ENCODE results near the gene SP1.
"Not testable (repeated sequence)": the region's sequence is repeated elsewhere in the genome, so short reads cannot be mapped to it uniquely, and the experiment has no call there.

SP1 gene

DNA sequence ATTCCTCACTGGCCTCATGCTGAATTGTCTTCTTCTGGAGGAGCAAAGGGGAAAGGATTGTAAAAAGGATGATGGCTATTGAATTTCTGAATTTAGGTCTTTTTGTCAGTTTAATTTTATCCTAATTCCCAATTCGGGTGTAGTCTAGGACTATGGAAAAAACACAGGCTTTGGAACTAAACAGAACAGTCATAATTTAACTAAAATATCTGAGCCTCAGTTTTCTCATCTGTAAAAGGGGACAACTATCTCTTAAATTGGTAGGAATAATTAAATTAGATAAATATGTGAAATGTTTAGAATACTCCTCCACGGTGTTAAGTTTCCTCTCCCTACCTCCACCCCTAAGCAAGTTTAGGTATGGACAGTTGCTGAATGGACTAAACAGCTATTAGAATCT is 3.2 kb upstream of the SP1 start:
- H3K27me3 Mint-ChIP-seq, result no peaks in the 10 kb centered on the region
- no peak overlapping the region for H3K27ac Mint-ChIP-seq
- H3K9me3 Mint-ChIP-seq, result no peaks in the 10 kb centered on the region
- ATAC-seq (replicated peaks) (no peak), DNase-seq (no peak)
- peaks cover 14 to 17% of the 10 kb centered on the region in 2 donors for H3K4me1 Mint-ChIP-seq (ENCODE audit: low read depth in 2 of 2)
- no peak overlapping the region for H3K4me3 Mint-ChIP-seq
- peaks cover 15% of the 10 kb centered on the region for H3K36me3 Mint-ChIP-seq (ENCODE audit: insufficient read depth)

DNA sequence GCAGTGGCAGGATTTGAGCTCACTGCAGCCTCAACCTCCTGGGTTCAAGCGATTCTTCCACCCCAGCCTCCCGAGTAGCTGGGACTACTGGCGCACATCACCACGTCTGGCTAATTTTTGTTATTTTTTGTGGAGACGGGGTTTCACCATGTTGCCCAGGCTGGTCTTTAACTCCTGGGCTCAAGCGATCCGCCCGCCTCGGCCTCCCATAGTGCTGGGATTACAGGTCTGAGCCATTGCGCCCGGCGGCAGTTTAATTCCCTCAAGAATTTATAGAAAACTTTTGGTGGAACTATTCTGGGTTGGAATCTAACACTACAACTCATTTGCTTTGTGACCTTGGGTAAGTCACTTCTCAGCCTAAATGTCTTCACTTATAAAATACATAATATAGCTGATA is 1.8 kb upstream of the SP1 start:
- H3K27ac Mint-ChIP-seq, result no peak overlapping the region
- no peak for ATAC-seq (replicated peaks)
- DNase-seq, result no peak
- no peaks in the 10 kb centered on the region for H3K27me3 Mint-ChIP-seq
- no peak overlapping the region for H3K4me3 Mint-ChIP-seq
- peaks cover 22 to 27% of the 10 kb centered on the region in 2 donors for H3K4me1 Mint-ChIP-seq (ENCODE audit: low read depth in 2 of 2)
- H3K36me3 Mint-ChIP-seq (ENCODE audit: insufficient read depth), result peaks cover 26% of the 10 kb centered on the region
- no peaks in the 10 kb centered on the region for H3K9me3 Mint-ChIP-seq

- no peaks in the 10 kb centered on the region for H3K27me3 Mint-ChIP-seq
- peaks cover 32% of the 10 kb centered on the region for H3K36me3 Mint-ChIP-seq (ENCODE audit: insufficient read depth)
- DNase-seq (no peak), ATAC-seq (replicated peaks) (no peak)
- peaks cover 26 to 32% of the 10 kb centered on the region in 2 donors for H3K4me1 Mint-ChIP-seq (ENCODE audit: low read depth in 2 of 2)
- no peaks in the 10 kb centered on the region for H3K9me3 Mint-ChIP-seq
- no peak overlapping the region for H3K27ac Mint-ChIP-seq
- no peak overlapping the region for H3K4me3 Mint-ChIP-seq
Observed at GRCh38 chr12:53378724-53379388, 1.1 kb upstream of the SP1 start.

DNA sequence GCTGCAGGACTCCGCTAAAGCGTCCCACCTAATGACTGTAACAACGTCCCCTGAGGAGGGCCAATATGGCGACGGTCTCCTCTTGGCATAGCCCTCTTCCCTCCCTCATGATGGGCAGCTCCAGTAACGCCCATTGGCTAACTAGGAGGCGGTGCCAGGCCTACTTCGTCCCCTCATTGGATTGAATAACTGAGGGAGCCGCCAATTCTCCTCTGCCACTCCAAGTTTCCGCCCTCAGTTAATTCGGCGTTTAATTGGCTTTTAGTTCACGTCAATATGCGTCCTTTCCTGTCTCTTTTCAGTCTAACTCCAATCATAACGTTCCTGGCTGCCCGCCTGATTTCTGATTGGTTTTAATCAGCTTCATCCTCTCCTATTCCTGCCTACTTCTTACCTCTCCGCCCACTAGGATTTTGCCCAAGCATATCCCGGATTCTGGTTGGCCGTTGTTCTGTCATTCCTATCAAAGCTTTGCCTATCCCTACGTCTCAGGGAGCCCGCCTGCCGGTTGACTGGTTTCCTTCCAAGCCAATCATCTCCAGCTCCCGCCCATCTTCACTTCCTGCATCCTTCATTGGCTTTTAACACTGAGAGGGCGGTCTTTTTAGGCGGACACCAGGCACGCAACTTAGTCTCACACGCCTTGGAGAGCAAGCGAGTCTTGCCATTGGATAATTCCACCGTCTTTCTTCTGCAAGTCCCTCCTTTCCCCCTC is 430 bp upstream of the SP1 start:
- no peaks in the 10 kb centered on the region for H3K27me3 Mint-ChIP-seq
- peak in 1 of 3 experiments; percentile 85 for DNase-seq
- peaks cover 39% of the 10 kb centered on the region for H3K36me3 Mint-ChIP-seq (ENCODE audit: insufficient read depth)
- no peak overlapping the region for H3K4me3 Mint-ChIP-seq
- ATAC-seq (replicated peaks), result peak; percentile 74
- H3K9me3 Mint-ChIP-seq, result no peaks in the 10 kb centered on the region
- no peak overlapping the region for H3K27ac Mint-ChIP-seq
- peaks cover 28 to 37% of the 10 kb centered on the region in 2 donors for H3K4me1 Mint-ChIP-seq (ENCODE audit: low read depth in 2 of 2)

- DNase-seq (no peak), ATAC-seq (replicated peaks) (no peak)
- Mint-ChIP-seq H3K27me3 (no peaks in the 10 kb centered on the region), H3K4me3 (peak overlapping the region; percentile 81 to 91), H3K36me3 (ENCODE audit: insufficient read depth) (peaks cover 51% of the 10 kb centered on the region), H3K27ac (peak overlapping the region; percentile 44 to 75), H3K4me1 (ENCODE audit: low read depth in 2 of 2) (peaks cover 31 to 42% of the 10 kb centered on the region in 2 donors), H3K9me3 (no peaks in the 10 kb centered on the region)
Observed at GRCh38 chr12:53380794-53381730, 1.1 kb downstream of the SP1 start.

DNA sequence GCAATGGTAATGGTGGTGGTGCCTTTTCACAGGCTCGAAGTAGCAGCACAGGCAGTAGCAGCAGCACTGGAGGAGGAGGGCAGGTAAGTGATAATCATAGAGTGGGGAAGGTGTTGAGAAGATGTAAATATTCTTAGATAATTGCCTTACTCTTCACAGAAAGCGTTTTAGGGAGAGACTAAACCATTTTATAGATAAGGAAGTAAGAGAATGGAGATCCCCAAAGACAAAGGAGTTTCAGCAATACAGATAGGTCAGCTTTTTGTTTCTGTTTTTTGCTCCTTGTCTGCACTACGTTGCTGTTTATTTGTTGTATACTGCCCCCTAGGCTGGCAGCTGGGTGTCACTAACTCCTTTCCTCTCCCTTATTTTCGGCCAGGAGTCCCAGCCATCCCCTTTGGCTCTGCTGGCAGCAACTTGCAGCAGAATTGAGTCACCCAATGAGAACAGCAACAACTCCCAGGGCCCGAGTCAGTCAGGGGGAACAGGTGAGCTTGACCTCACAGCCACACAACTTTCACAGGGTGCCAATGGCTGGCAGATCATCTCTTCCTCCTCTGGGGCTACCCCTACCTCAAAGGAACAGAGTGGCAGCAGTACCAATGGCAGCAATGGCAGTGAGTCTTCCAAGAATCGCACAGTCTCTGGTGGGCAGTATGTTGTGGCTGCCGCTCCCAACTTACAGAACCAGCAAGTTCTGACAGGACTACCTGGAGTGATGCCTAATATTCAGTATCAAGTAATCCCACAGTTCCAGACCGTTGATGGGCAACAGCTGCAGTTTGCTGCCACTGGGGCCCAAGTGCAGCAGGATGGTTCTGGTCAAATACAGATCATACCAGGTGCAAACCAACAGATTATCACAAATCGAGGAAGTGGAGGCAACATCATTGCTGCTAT is 2.0 kb downstream of the SP1 start:
- Mint-ChIP-seq H3K9me3 (no peaks in the 10 kb centered on the region), H3K36me3 (ENCODE audit: insufficient read depth) (peaks cover 60% of the 10 kb centered on the region), H3K4me1 (ENCODE audit: low read depth in 2 of 2) (peaks cover 37 to 49% of the 10 kb centered on the region in 2 donors), H3K27ac (peak overlapping the region; percentile 44 to 75), H3K27me3 (no peaks in the 10 kb centered on the region), H3K4me3 (peak overlapping the region; percentile 81 to 91)
- ATAC-seq (replicated peaks) (no peak), DNase-seq (peak; percentile 33 to 46 (median 43))

DNA sequence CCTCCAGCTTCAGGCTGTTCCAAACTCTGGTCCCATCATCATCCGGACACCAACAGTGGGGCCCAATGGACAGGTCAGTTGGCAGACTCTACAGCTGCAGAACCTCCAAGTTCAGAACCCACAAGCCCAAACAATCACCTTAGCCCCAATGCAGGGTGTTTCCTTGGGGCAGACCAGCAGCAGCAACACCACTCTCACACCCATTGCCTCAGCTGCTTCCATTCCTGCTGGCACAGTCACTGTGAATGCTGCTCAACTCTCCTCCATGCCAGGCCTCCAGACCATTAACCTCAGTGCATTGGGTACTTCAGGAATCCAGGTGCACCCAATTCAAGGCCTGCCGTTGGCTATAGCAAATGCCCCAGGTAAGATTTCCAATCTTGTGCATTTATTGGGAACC is 3.3 kb downstream of the SP1 start:
- Mint-ChIP-seq H3K36me3 (ENCODE audit: insufficient read depth) (peaks cover 71% of the 10 kb centered on the region), H3K4me3 (peak overlapping the region; percentile 81 to 91), H3K4me1 (ENCODE audit: low read depth in 2 of 2) (peaks cover 48 to 60% of the 10 kb centered on the region in 2 donors), H3K27ac (peak overlapping the region in 1 of 2 donors; percentile 51), H3K27me3 (no peaks in the 10 kb centered on the region), H3K9me3 (no peaks in the 10 kb centered on the region)
- DNase-seq (no peak), ATAC-seq (replicated peaks) (no peak)

GRCh38 chr12:53386381-53386780 is 6.4 kb downstream of the SP1 start:
- Mint-ChIP-seq H3K36me3 (ENCODE audit: insufficient read depth) (peaks cover 69% of the 10 kb centered on the region), H3K4me1 (ENCODE audit: low read depth in 2 of 2) (peaks cover 63 to 77% of the 10 kb centered on the region in 2 donors), H3K27ac (peak overlapping the region; percentile 13 to 29), H3K4me3 (peak overlapping the region; percentile 53 to 65)
- not testable (repeated sequence) for DNase-seq; H3K9me3 Mint-ChIP-seq; H3K27me3 Mint-ChIP-seq; ATAC-seq (replicated peaks)

DNA sequence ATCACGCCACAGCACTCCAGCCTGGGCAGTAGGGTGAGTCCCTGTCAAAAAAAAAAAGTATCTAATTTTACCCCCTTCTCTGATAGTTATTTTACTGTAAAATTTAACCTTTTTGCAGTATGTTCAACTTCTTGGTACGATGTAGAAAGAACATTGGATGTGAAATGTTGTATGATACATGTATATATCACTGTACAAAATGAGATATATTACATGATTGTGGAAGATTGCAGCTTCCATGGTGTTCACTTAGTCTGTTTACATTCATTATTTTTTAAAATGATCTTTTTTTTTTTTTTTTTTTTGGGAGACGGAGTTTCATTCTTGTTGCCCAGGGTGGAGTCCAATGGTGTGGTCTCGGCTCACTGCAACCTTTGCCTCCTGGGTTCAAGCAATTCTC is 9.0 kb downstream of the SP1 start:
- H3K9me3 Mint-ChIP-seq, result no peaks in the 10 kb centered on the region
- DNase-seq (no peak), ATAC-seq (replicated peaks) (no peak)
- no peaks in the 10 kb centered on the region for H3K27me3 Mint-ChIP-seq
- no peak overlapping the region for H3K27ac Mint-ChIP-seq
- peaks cover 45 to 58% of the 10 kb centered on the region in 2 donors for H3K4me1 Mint-ChIP-seq (ENCODE audit: low read depth in 2 of 2)
- H3K4me3 Mint-ChIP-seq, result peak overlapping the region; percentile 57 to 65
- peaks cover 66% of the 10 kb centered on the region for H3K36me3 Mint-ChIP-seq (ENCODE audit: insufficient read depth)

GRCh38 chr12:53389702-53390101 is 9.7 kb downstream of the SP1 start:
- no peaks in the 10 kb centered on the region for H3K9me3 Mint-ChIP-seq
- peak overlapping the region; percentile 68 to 77 for H3K27ac Mint-ChIP-seq
- peak overlapping the region; percentile 57 to 65 for H3K4me3 Mint-ChIP-seq
- peaks cover 64% of the 10 kb centered on the region for H3K36me3 Mint-ChIP-seq (ENCODE audit: insufficient read depth)
- H3K4me1 Mint-ChIP-seq (ENCODE audit: low read depth in 2 of 2), result peaks cover 43 to 51% of the 10 kb centered on the region in 2 donors
- ATAC-seq (replicated peaks), result no peak
- no peaks in the 10 kb centered on the region for H3K27me3 Mint-ChIP-seq
- DNase-seq, result no peak

DNA sequence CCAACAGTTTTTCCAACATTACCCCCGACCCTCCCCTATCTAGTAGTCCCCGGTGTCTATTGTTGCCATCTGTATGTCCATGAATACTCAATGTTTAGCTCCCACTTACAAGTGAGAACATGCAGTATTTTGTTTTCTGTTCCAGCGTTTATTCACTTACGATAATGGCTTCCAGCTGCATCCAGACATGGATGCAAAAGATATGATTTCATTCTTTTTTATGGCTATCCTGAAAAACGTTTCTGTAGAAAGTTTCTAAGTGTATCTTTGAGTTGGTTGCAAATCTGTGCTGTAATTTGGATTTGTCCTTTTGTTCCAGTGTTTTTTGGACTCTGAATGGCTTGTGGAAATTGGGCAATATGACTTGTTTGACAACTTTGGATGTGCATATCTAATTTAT is 11.7 kb downstream of the SP1 start:
- Mint-ChIP-seq H3K36me3 (ENCODE audit: insufficient read depth) (peaks cover 53% of the 10 kb centered on the region), H3K9me3 (no peaks in the 10 kb centered on the region), H3K4me3 (peak overlapping the region in 1 of 2 donors; percentile 44), H3K4me1 (ENCODE audit: low read depth in 2 of 2) (peaks cover 35 to 41% of the 10 kb centered on the region in 2 donors), H3K27ac (peak overlapping the region; percentile 32 to 56), H3K27me3 (no peaks in the 10 kb centered on the region)
- ATAC-seq (replicated peaks) (no peak), DNase-seq (no peak)

- no peaks in the 10 kb centered on the region for H3K27me3 Mint-ChIP-seq
Observed at GRCh38 chr12:53399896-53400295, 19.9 kb downstream of the SP1 start.

More at GRCh38 chr12:53399896-53400295, 19.9 kb downstream of the SP1 start:
- peaks cover 2 to 14% of the 10 kb centered on the region in 2 donors for H3K4me1 Mint-ChIP-seq (ENCODE audit: low read depth in 2 of 2)
- peaks cover 63% of the 10 kb centered on the region for H3K36me3 Mint-ChIP-seq (ENCODE audit: insufficient read depth)
- no peaks in the 10 kb centered on the region for H3K9me3 Mint-ChIP-seq
- ATAC-seq (replicated peaks) (no peak), DNase-seq (no peak)
- peak overlapping the region; percentile 22 to 41 for H3K27ac Mint-ChIP-seq
- no peak overlapping the region for H3K4me3 Mint-ChIP-seq
